GM23338 (cell line): ENCODE results near the gene CDC42BPB. TPM values are rescaled to one million over a fixed set of nuclear protein-coding genes. Genes with fewer than 3 reads are reported as not detected.

Experiments used
- ATAC-seq: fragments of 200-7000 bp; cut with Tn5 transposase; 3 replicates; pipeline ENCODE4 v1.9.1; 2020
- DNase-seq: peaks from one replicate; pipeline ENCODE4 v3.0.0-alpha.2; 2015; ENCODE audit warnings: low spot score
- H2AFZ ChIP-seq: fragments of 200-600 bp; sonication (generic); 2 replicates; pipeline ENCODE4 v1.8.0; 2016; ENCODE audit warnings: antibody characterized with exemption, mild to moderate bottlenecking, moderate library complexity
- H3F3A ChIP-seq: fragments of 200-600 bp; sonication (generic); replicated peaks from 2 replicates; pipeline ENCODE4 v1.8.0; 2017; ENCODE audit warnings: antibody characterized with exemption, mixed run types, low read depth
- H3K27ac ChIP-seq: fragments of 200-600 bp; sonication (generic); 2 replicates; pipeline ENCODE4 v1.6.1; 2016; ENCODE audit warnings: low read depth
- H3K27me3 ChIP-seq: fragments of 200-600 bp; sonication (generic); 2 replicates; pipeline ENCODE4 v1.8.0; 2016; ENCODE audit warnings: mild to moderate bottlenecking, mixed run types, moderate library complexity; ENCODE audit not compliant: insufficient read depth
- H3K36me3 ChIP-seq: fragments of 200-600 bp; sonication (generic); 2 replicates; pipeline ENCODE4 v1.8.0; 2016; ENCODE audit warnings: mild to moderate bottlenecking; ENCODE audit not compliant: insufficient read depth
- H3K4me1 ChIP-seq: fragments of 200-600 bp; sonication (generic); 2 replicates; pipeline ENCODE4 v1.8.0; 2016; ENCODE audit warnings: mild to moderate bottlenecking, moderate library complexity; ENCODE audit not compliant: insufficient read depth
- H3K4me2 ChIP-seq: fragments of 200-600 bp; sonication (generic); 2 replicates; pipeline ENCODE4 v1.7.1; 2017; ENCODE audit warnings: mixed run types
- H3K4me3 ChIP-seq: fragments of 200-600 bp; sonication (generic); 2 replicates; pipeline ENCODE4 v1.6.1; 2016; ENCODE audit warnings: mixed run types
- H3K79me2 ChIP-seq: fragments of 200-600 bp; sonication (generic); replicated peaks from 2 replicates; pipeline ENCODE4 v1.8.0; 2017; ENCODE audit warnings: mild to moderate bottlenecking; ENCODE audit not compliant: insufficient read depth
- H3K9me2 ChIP-seq: fragments of 200-600 bp; sonication (generic); 2 replicates; pipeline ENCODE4 v1.8.0; 2017; ENCODE audit not compliant: insufficient read depth
- H4K20me1 ChIP-seq: fragments of 200-600 bp; sonication (generic); replicated peaks from 2 replicates; pipeline ENCODE4 v1.8.0; 2017; ENCODE audit warnings: mild to moderate bottlenecking; ENCODE audit not compliant: insufficient read depth
- H3K27ac Mint-ChIP-seq: 2 replicates; pipeline ENCODE4 v1.8.0; 2020; ENCODE audit warnings: inconsistent platforms, mild to moderate bottlenecking, moderate library complexity, mixed read lengths
- H3K27me3 Mint-ChIP-seq: 3 replicates; pipeline ENCODE4 v1.8.0; 2022; ENCODE audit warnings: low read depth, mild to moderate bottlenecking, moderate library complexity, mixed read lengths, inconsistent platforms; ENCODE audit not compliant: insufficient read depth, poor library complexity
- H3K36me3 Mint-ChIP-seq: 3 replicates; pipeline ENCODE4 v1.8.0; 2021; ENCODE audit warnings: low read depth, mild to moderate bottlenecking, inconsistent platforms, moderate library complexity, mixed read lengths
- H3K4me1 Mint-ChIP-seq: 3 replicates; pipeline ENCODE4 v1.8.0; 2020; ENCODE audit warnings: mild to moderate bottlenecking, inconsistent platforms, mixed read lengths
- H3K4me3 Mint-ChIP-seq: 3 replicates; pipeline ENCODE4 v1.8.0; 2021; ENCODE audit warnings: moderate library complexity, mild to moderate bottlenecking, inconsistent platforms, mixed read lengths
- H3K9me3 Mint-ChIP-seq: 3 replicates; pipeline ENCODE4 v1.8.0; 2020; ENCODE audit warnings: moderate library complexity, mild to moderate bottlenecking, inconsistent platforms, mixed read lengths
- CREB1 ChIP-seq: fragments of 250-450 bp; sonication (Bioruptor Pico); IDR thresholded peaks from 2 replicates; pipeline ENCODE4 v1.5.0; 2020; ENCODE audit warnings: low read depth, mild to moderate bottlenecking, moderate library complexity
- CTCF ChIP-seq, 2 experiments: fragments of 200-600 bp in 1 of 2; sonication (generic) in 1 of 2; conservative IDR thresholded peaks; 2 replicates each; pipeline versions ENCODE4 v1.5.1 to v1.6.1; 2016 to 2017; ENCODE audit warnings: antibody characterized with exemption in 2 of 2, low read depth in 2 of 2, mild to moderate bottlenecking in 2 of 2, moderate library complexity in 1 of 2
- ETS1 ChIP-seq: IDR thresholded peaks from 2 replicates; pipeline ENCODE4 v1.6.1; 2016; ENCODE audit warnings: antibody characterized with exemption
- EZH2phosphoT487 ChIP-seq: fragments of 200-600 bp; sonication (generic); IDR thresholded peaks from one replicate; pipeline ENCODE4 v1.8.1; 2018; ENCODE audit warnings: antibody characterized with exemption; ENCODE audit not compliant: unreplicated experiment
- JUNB ChIP-seq: IDR thresholded peaks from one replicate; pipeline ENCODE4 v1.6.1; 2016; ENCODE audit warnings: antibody characterized with exemption; ENCODE audit not compliant: unreplicated experiment
- NANOG ChIP-seq: IDR thresholded peaks from 2 replicates; pipeline ENCODE4 v1.6.1; 2016; ENCODE audit warnings: antibody characterized with exemption, borderline replicate concordance
- POLR2AphosphoS5 ChIP-seq: IDR thresholded peaks from 2 replicates; pipeline ENCODE4 v1.6.1; 2016; ENCODE audit warnings: antibody characterized with exemption, low read depth
- REST ChIP-seq: IDR thresholded peaks from one replicate; pipeline ENCODE4 v1.6.1; 2018; ENCODE audit warnings: antibody characterized with exemption; ENCODE audit not compliant: unreplicated experiment
- STAT1 ChIP-seq: IDR thresholded peaks from one replicate; pipeline ENCODE4 v1.6.1; 2016; ENCODE audit warnings: antibody characterized with exemption; ENCODE audit not compliant: unreplicated experiment
- ZNF114 ChIP-seq: fragments of 250-450 bp; sonication (Bioruptor Pico); IDR thresholded peaks from 2 replicates; pipeline ENCODE4 v1.5.0; 2020; ENCODE audit warnings: mild to moderate bottlenecking, moderate library complexity
- polyA plus RNA-seq: library from polyadenylated mRNA; unstranded; fragments of >200 nt; fragmentation: Nextera tagmentation; extraction: Ambion mirVana; gene quantifications from 2 replicates; pipeline ENCODE4 v1.2.1, GENCODE V29; 2016
- total RNA-seq: library from RNA; depleted of rRNA; stranded (reverse); fragments of >200 nt; shearing (Covaris generic); gene quantifications from 2 replicates; pipeline ENCODE4 v1.2.3, GENCODE V29; 2014

CDC42BPB gene
- total and polyA plus RNA-seq, 2 experiments from 2014 or later, result 12.3 to 127 TPM

- TF ChIP-seq CTCF (conservative IDR thresholded peaks at IDR 0.05; ENCODE audit: low read depth in 2 of 2) (no peak), NANOG (no peak), JUNB (no peak), POLR2AphosphoS5 (no peak), CREB1 (CRISPR knock-in tag) (no peak), EZH2phosphoT487 (no peak), ZNF114 (no peak), ETS1 (no peak), REST (no peak), STAT1 (no peak)
Measured at GRCh38 chr14:102971836-102972606, 85.3 kb downstream of the CDC42BPB start (continued).

GRCh38 chr14:102971314-102971713, 86.0 kb downstream of the CDC42BPB start:
- Histone ChIP-seq H3K4me3 (no peak overlapping the region), H3F3A (peaks cover 15% of the 10 kb centered on the region; the same call in 1 of the 2 replicates), H2AFZ (no peak overlapping the region), H4K20me1 (peaks cover 2% of the 10 kb centered on the region; the same call in 1 of the 2 replicates), H3K9me2 (no peaks in the 10 kb centered on the region), H3K27me3 (no peaks in the 10 kb centered on the region), H3K27ac (no peak overlapping the region), H3K4me2 (no peak overlapping the region), H3K36me3 (peaks cover 32% of the 10 kb centered on the region), H3K79me2 (no peaks in the 10 kb centered on the region), H3K4me1 (no peaks in the 10 kb centered on the region)
- no peaks in the 10 kb centered on the region for H3K9me3 Mint-ChIP-seq
- no peak for ATAC-seq
- no peak overlapping the region for H3K4me3 Mint-ChIP-seq
- DNase-seq, result no peak
- no peak overlapping the region for H3K27ac Mint-ChIP-seq
- H3K27me3 Mint-ChIP-seq, result peaks cover 12% of the 10 kb centered on the region
- H3K36me3 Mint-ChIP-seq, result peaks cover 78% of the 10 kb centered on the region
- TF ChIP-seq NANOG, result no peak
- no peak for TF ChIP-seq JUNB
- H3K4me1 Mint-ChIP-seq, result no peaks in the 10 kb centered on the region
